Mesendoderm (in vitro differentiated cells): ENCODE results near the gene RASA3.

Experiments used
- DNase-seq: peaks from one replicate; pipeline ENCODE4 v3.0.0; 2013
- H2AK5ac ChIP-seq: 2 replicates; pipeline ENCODE4 v1.6.1; 2013; ENCODE audit warnings: low read length, inconsistent platforms
- H2BK120ac ChIP-seq: 2 replicates; pipeline ENCODE4 v1.6.1; 2013; ENCODE audit warnings: low read depth, mild to moderate bottlenecking, low read length, moderate library complexity, mixed read lengths
- H2BK15ac ChIP-seq: replicated peaks from 2 replicates; pipeline ENCODE4 v1.6.1; 2013; ENCODE audit warnings: low read depth, mild to moderate bottlenecking, moderate library complexity
- H2BK5ac ChIP-seq: 2 replicates; pipeline ENCODE4 v1.6.1; 2013; ENCODE audit warnings: low read length, inconsistent platforms
- H3K18ac ChIP-seq: 2 replicates; pipeline ENCODE4 v1.6.1; 2013; ENCODE audit warnings: mild to moderate bottlenecking, low read length, mixed read lengths
- H3K23ac ChIP-seq: one replicate; pipeline ENCODE4 v1.6.1; 2013; ENCODE audit warnings: low read length
- H3K27ac ChIP-seq: 2 replicates; pipeline ENCODE4 v1.5.1; 2013; ENCODE audit warnings: low read depth, mild to moderate bottlenecking, inconsistent platforms, low read length, moderate library complexity
- H3K27me3 ChIP-seq: 2 replicates; pipeline ENCODE4 v1.6.1; 2013; ENCODE audit warnings: low read length, control low read depth, mild to moderate bottlenecking, inconsistent platforms; ENCODE audit not compliant: insufficient read depth, poor library complexity
- H3K36me3 ChIP-seq: 2 replicates; pipeline ENCODE4 v1.6.1; 2013; ENCODE audit warnings: low read length, inconsistent platforms; ENCODE audit not compliant: control insufficient read depth, insufficient read depth
- H3K4ac ChIP-seq: one replicate; pipeline ENCODE4 v1.6.1; 2013; ENCODE audit warnings: low read depth, mild to moderate bottlenecking, low read length, moderate library complexity
- H3K4me1 ChIP-seq: 2 replicates; pipeline ENCODE4 v1.6.1; 2013; ENCODE audit warnings: low read depth, low read length, inconsistent platforms; ENCODE audit not compliant: control insufficient read depth
- H3K4me2 ChIP-seq: 2 replicates; pipeline ENCODE4 v1.6.1; 2013; ENCODE audit warnings: low read length
- H3K4me3 ChIP-seq: 2 replicates; pipeline ENCODE4 v1.5.1; 2013; ENCODE audit warnings: mild to moderate bottlenecking, low read length
- H3K56ac ChIP-seq: one replicate; pipeline ENCODE4 v1.6.1; 2013; ENCODE audit warnings: low read length
- H3K79me1 ChIP-seq: 2 replicates; pipeline ENCODE4 v1.6.1; 2013; ENCODE audit warnings: low read length, inconsistent platforms
- H3K79me2 ChIP-seq: 2 replicates; pipeline ENCODE4 v1.6.1; 2013; ENCODE audit warnings: mild to moderate bottlenecking, low read length; ENCODE audit not compliant: control insufficient read depth, insufficient read depth
- H3K9ac ChIP-seq: 2 replicates; pipeline ENCODE4 v1.6.1; 2013; ENCODE audit warnings: low read length, inconsistent platforms
- H4K5ac ChIP-seq: one replicate; pipeline ENCODE4 v1.6.1; 2013; ENCODE audit warnings: low read length
- H4K8ac ChIP-seq: one replicate; pipeline ENCODE4 v1.6.1; 2013; ENCODE audit warnings: low read depth, mild to moderate bottlenecking, control low read depth, low read length, moderate library complexity
- WGBS: extraction: QIAGEN DNeasy Blood & Tissue Kit; methylation state at CpG from one replicate; pipeline ENCODE4 v1.1.7; 2013; ENCODE audit warnings: low lambda C conversion rate, missing lambda C conversion rate; ENCODE audit not compliant: insufficient coverage; ENCODE audit errors: extremely low coverage; 5-methylcytosine and 5-hydroxymethylcytosine counted together

The RASA3 gene

GRCh38 chr13:113935001-113935844 lies 197.2 kb downstream of the RASA3 start:
- no CpG with 5 or more reads among the region's 21 CpGs for WGBS
- Histone ChIP-seq H3K4me3 (no peak overlapping the region), H3K9ac (no peak overlapping the region), H3K79me1 (no peaks in the 10 kb centered on the region), H4K8ac (no peak overlapping the region), H3K18ac (no peak overlapping the region), H3K27me3 (no peaks in the 10 kb centered on the region), H3K4me2 (no peak overlapping the region), H2BK120ac (no peak overlapping the region), H3K79me2 (no peaks in the 10 kb centered on the region), H3K27ac (no peak overlapping the region), H3K4me1 (no peaks in the 10 kb centered on the region), H3K56ac (peak overlapping the region; percentile 15), H3K4ac (no peak overlapping the region), H2AK5ac (no peak overlapping the region), H3K36me3 (no peaks in the 10 kb centered on the region), H3K23ac (peak overlapping the region; percentile 15), H4K5ac (no peak overlapping the region), H2BK15ac (no peak overlapping the region), H2BK5ac (no peak overlapping the region)
- DNase-seq, result peak; percentile 80

DNA sequence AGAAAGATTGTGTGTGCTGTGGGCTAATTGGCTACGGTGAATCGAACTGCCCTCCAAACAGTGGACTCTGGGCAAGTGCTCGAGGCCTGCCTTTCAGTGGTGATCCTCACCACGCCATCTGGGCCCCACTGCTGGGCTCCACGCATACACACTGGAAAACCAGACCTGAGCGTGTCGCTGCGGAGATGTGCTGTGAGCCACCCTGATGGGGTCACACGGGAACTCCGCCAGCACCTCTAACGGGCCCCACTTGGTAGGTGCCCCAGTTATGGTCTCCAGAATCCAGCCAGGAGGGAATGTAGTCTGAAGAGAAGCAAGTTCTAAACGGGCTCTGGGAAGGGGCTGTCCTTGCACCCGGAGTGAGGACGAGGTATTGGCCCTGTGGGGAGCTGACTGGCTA lies 197.8 kb downstream of the RASA3 start:
- Histone ChIP-seq H3K4me3 (no peak overlapping the region), H3K36me3 (no peaks in the 10 kb centered on the region), H2BK5ac (no peak overlapping the region), H4K8ac (no peak overlapping the region), H2BK15ac (no peak overlapping the region), H3K4me1 (no peaks in the 10 kb centered on the region), H3K23ac (no peak overlapping the region), H3K56ac (no peak overlapping the region), H3K27ac (no peak overlapping the region), H2BK120ac (no peak overlapping the region), H3K79me2 (no peaks in the 10 kb centered on the region), H3K4ac (no peak overlapping the region), H3K27me3 (no peaks in the 10 kb centered on the region), H3K79me1 (no peaks in the 10 kb centered on the region), H3K4me2 (no peak overlapping the region), H2AK5ac (no peak overlapping the region), H3K18ac (no peak overlapping the region), H3K9ac (no peak overlapping the region), H4K5ac (no peak overlapping the region)
- no CpG with 5 or more reads among the region's 14 CpGs for WGBS
- no peak for DNase-seq

- DNase-seq, result no peak
- Histone ChIP-seq H4K8ac (no peak overlapping the region), H3K4me1 (no peaks in the 10 kb centered on the region), H3K23ac (no peak overlapping the region), H2BK120ac (no peak overlapping the region), H3K36me3 (no peaks in the 10 kb centered on the region), H3K4me2 (no peak overlapping the region), H3K4ac (no peak overlapping the region), H3K27me3 (no peaks in the 10 kb centered on the region), H2BK15ac (no peak overlapping the region), H4K5ac (no peak overlapping the region), H3K79me1 (no peaks in the 10 kb centered on the region), H3K79me2 (no peaks in the 10 kb centered on the region), H3K4me3 (no peak overlapping the region), H3K27ac (no peak overlapping the region), H2AK5ac (no peak overlapping the region), H3K9ac (no peak overlapping the region), H3K18ac (no peak overlapping the region), H2BK5ac (no peak overlapping the region), H3K56ac (no peak overlapping the region)
- WGBS, result no CpG with 5 or more reads among the region's 22 CpGs
Measured at GRCh38 chr13:113933901-113934300, 198.5 kb downstream of the RASA3 start.

DNA sequence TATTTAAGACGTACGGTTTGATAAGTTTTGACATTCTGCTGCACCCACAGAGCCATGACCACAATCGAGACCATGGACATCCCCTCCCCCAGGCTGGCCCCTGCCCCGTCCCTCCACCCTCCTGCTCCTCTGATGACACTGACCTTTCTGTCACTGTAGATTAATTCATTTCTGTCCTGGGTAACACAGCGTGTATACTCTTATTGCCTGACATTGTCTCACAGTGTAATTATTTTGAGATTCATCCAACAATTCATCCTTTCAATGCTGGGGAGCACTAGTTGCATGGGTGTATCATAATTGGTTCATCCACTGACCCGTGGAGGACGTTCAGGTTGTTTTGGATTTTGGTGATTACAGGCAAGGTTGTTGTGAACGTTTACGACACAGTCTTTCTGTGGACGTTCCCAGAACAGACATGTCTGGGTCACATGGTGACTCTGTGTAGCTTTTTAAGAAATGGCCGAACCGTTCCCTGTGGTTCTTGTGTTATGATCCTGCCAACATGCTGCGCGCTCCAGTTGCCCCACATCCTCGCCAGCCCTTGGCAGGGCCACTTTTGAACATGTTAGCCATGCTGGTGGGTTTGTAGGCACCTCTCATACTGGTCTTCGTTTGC lies 200.5 kb downstream of the RASA3 start:
- H3K4me2 ChIP-seq, result no peak overlapping the region
- no peak overlapping the region for H4K8ac ChIP-seq
- H3K9ac ChIP-seq, result no peak overlapping the region
- no peak overlapping the region for H3K27ac ChIP-seq
- no peaks in the 10 kb centered on the region for H3K4me1 ChIP-seq
- no peaks in the 10 kb centered on the region for H3K79me1 ChIP-seq
- no peak overlapping the region for H3K18ac ChIP-seq
- H4K5ac ChIP-seq, result no peak overlapping the region
- H2BK120ac ChIP-seq, result no peak overlapping the region
- no peak overlapping the region for H2BK15ac ChIP-seq
- no peaks in the 10 kb centered on the region for H3K79me2 ChIP-seq
- no peak overlapping the region for H3K23ac ChIP-seq
- no CpG with 5 or more reads among the region's 16 CpGs for WGBS
- H3K4ac ChIP-seq, result no peak overlapping the region
- no peak overlapping the region for H2AK5ac ChIP-seq
- no peak overlapping the region for H3K56ac ChIP-seq
- no peak overlapping the region for H3K4me3 ChIP-seq
- no peak for DNase-seq
- H3K36me3 ChIP-seq, result no peaks in the 10 kb centered on the region
- H2BK5ac ChIP-seq, result no peak overlapping the region
- no peaks in the 10 kb centered on the region for H3K27me3 ChIP-seq

GRCh38 chr13:113930671-113931637 lies 201.5 kb downstream of the RASA3 start:
- no peak overlapping the region for H3K4ac ChIP-seq
- no peak overlapping the region for H3K18ac ChIP-seq
- H4K8ac ChIP-seq, result no peak overlapping the region
- H2AK5ac ChIP-seq, result no peak overlapping the region
- H4K5ac ChIP-seq, result no peak overlapping the region
- no CpG with 5 or more reads among the region's 36 CpGs for WGBS
- no peak overlapping the region for H3K23ac ChIP-seq
- no peaks in the 10 kb centered on the region for H3K4me1 ChIP-seq
- no peak overlapping the region for H3K4me3 ChIP-seq
- H3K9ac ChIP-seq, result no peak overlapping the region
- no peaks in the 10 kb centered on the region for H3K36me3 ChIP-seq
- no peaks in the 10 kb centered on the region for H3K27me3 ChIP-seq
- no peak overlapping the region for H3K27ac ChIP-seq
- H2BK5ac ChIP-seq, result no peak overlapping the region
- H3K4me2 ChIP-seq, result no peak overlapping the region
- H3K79me2 ChIP-seq, result no peaks in the 10 kb centered on the region
- no peak overlapping the region for H2BK120ac ChIP-seq
- no peak overlapping the region for H3K56ac ChIP-seq
- H3K79me1 ChIP-seq, result no peaks in the 10 kb centered on the region
- DNase-seq, result no peak
- no peak overlapping the region for H2BK15ac ChIP-seq
